Limb (tissue), 2 donors: ENCODE measurements around the gene SLC4A4.

Experiments
- DNase-seq, 2 donors: peaks; one replicate each; pipeline ENCODE4 v3.0.0-alpha.2; 2016; ENCODE audit errors: extremely low spot score in 2 of 2

Gene SLC4A4

GRCh38 chr4:71356924-71357663, 18.3 kb downstream of the SLC4A4 start:
- no peak for DNase-seq

DNA sequence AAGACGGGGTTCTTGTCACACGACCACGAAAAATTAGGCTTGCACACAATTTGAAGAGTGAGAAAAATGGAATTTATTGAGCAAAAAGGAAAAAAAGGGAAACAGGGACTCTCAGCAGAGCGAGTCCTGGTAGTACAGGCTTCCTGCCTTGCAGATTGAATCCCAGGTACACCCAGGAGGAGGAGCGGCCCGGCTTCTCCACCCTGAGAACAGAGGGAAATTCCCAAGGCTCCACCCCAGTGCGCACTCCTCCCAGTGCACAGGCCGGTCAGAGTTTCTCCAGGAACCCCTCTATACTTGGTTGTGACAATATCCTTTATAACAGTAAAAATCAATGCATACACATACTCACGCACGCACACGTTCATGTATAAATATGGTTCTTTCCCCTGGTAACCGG, 22.0 kb downstream of the SLC4A4 start:
- no peak for DNase-seq

GRCh38 chr4:71361476-71361875, 22.7 kb downstream of the SLC4A4 start:
- DNase-seq, result no peak

- peak; percentile 36 to 60 for DNase-seq
These were observed 27.9 kb downstream of the SLC4A4 start for GRCh38 chr4:71366766-71367165.

DNA sequence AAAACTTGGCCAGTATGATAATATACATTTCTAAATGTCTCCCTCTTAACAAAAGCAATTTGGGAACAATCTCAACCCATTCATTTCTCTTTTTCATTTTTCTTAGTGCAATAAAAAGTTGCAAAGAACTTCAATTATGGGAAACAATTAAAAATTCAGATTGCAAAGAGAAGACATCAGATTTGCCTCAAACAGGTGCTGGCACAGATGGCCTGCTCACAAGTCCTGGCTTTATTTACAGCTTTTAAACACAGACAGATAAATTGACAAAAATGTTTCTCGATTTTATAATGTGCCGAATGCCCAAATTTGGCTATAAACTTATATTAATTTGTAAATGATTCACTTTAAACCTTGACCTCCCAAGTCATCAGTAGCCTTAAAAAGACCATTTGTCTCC, 28.7 kb downstream of the SLC4A4 start:
- no peak for DNase-seq

GRCh38 chr4:71368906-71369305, 30.1 kb downstream of the SLC4A4 start:
- no peak for DNase-seq

- no peak for DNase-seq
These were observed 30.7 kb downstream of the SLC4A4 start for GRCh38 chr4:71369536-71369935.

DNA sequence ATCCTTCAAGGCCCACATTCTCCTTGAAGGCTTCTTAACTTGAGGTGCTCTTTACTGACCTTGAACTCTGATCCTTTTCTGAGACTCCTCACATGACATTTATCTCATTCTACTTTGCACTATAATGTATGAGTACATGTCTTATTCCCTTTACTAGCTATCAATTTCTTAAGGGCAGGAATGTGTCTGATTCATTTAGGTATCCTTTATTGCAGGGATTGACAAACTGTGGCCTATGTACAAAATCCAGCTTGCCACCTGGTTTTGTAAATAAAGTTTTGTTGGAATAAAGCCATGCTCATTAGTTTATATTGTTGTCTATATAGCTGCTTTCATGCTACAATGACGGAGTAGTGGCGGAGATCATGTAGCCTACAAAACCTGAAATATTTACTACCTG, 36.7 kb downstream of the SLC4A4 start:
- no peak for DNase-seq

- no peak for DNase-seq
These were observed 38.7 kb downstream of the SLC4A4 start for GRCh38 chr4:71377561-71377960.

DNA sequence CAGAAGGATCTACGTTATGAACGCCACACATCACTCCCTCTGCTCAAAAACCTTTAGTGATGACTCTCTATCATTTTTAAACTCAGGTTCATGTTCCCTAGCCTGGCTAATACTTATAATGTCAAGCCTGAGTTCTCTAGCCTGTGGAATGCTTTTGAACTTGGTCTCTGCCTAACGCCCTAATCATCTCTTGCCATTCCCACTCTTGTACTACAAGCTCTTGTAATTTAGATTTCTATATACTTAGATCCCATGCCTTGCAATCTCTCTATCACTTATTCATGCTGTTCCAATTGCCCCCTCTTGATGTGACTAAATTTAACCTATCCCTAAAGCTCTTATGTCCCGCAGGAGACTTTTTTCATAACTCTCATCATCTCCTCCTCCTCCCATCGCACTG, 40.3 kb downstream of the SLC4A4 start:
- no peak for DNase-seq

- DNase-seq, result no peak
These were observed 42.0 kb downstream of the SLC4A4 start for GRCh38 chr4:71380788-71381187.

GRCh38 chr4:71382125-71382899, 43.5 kb downstream of the SLC4A4 start:
- DNase-seq, result no peak

DNA sequence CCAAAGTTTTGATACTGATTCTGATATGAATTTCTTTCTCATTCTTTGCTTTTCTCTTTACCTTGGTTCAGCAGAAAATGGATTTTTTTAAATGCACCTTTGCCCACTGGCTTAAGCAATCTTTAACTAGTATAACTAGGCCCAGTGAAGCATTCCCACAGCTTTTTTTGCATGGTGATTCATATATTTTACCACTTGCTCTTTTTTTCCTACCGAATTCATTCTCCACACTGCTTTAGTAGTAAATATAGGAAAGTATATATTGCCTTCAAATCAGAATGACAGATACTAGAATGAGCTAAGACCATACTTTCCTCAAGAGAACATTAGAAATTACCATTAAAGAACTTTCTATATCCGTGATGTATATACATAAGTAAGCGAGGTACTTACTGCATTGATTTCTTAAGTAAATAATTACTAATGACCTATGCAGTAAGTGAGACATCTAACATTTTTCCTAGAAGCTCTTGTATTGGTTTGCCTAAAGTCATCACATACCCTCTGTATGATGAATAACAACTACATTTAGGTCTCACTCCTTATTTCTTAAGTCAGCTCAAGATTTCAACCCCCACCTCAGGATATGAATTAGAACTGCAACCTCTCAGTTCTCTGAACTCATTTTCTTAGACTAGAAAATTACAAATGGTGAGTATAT, 44.2 kb downstream of the SLC4A4 start:
- no peak for DNase-seq

- DNase-seq, result no peak
These were observed 45.2 kb downstream of the SLC4A4 start for GRCh38 chr4:71383984-71384383.

GRCh38 chr4:71389149-71389827, 50.5 kb downstream of the SLC4A4 start:
- DNase-seq, result peak in 1 of 2 donors; percentile 54

DNA sequence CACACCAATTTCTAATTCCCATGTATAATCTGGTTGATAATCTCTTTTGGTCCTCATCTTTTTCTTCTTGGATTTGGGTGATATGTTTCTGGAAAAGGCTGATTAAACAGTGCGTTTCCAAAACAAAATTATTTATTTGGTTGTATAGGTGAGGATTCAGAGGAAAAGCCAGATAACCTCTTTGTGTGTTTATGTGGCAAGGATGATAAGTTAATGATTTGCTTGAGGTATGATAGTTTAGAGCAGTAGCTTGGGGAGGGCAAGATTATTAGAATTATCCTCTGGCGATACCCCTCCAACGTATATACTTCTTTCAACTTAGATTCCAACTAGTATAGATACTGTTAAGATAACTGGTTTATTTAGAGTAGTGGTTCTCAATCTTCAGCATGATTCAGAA, 53.3 kb downstream of the SLC4A4 start:
- DNase-seq, result no peak

DNA sequence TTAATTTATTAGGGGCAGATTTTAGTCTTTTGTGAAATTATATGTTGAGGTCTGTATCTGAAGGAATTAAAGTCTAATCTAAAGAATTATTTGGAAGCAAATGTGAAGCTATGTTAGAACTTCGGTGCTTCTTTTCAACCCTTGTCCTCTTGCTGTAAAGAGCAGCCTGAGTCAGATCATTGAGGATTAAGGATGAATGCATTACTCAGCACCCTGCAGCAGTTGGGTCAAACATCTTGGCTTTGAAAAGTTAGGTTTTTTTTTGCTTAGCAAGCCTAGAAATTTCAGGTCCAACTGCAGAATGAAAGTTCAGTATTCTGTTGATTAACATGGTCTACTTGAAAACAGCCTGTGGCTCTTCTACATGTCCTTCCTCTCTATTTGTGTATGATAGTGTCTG, 57.6 kb downstream of the SLC4A4 start:
- no peak for DNase-seq

GRCh38 chr4:71400810-71401209, 62.0 kb downstream of the SLC4A4 start:
- DNase-seq, result no peak

- no peak for DNase-seq
These were observed 63.8 kb downstream of the SLC4A4 start for GRCh38 chr4:71402616-71403015.

DNA sequence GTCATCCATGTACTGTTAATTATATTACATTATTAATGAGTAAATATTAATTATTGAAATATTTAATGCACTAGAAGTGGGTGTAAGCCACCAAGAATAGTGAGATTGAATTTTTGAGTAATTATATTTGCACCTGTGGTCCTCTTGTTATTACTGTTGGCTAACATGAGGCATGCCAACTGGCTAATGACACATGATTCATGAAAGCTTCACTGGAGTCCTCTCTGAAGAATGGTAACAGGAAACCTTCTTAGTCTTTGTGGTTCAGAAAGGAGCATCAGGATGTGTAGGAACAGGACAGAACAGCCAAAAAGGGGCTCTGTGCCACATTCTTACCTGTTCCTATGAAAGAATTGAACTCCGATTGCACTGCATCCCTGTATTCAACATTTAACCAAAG, 65.2 kb downstream of the SLC4A4 start:
- DNase-seq, result no peak

DNA sequence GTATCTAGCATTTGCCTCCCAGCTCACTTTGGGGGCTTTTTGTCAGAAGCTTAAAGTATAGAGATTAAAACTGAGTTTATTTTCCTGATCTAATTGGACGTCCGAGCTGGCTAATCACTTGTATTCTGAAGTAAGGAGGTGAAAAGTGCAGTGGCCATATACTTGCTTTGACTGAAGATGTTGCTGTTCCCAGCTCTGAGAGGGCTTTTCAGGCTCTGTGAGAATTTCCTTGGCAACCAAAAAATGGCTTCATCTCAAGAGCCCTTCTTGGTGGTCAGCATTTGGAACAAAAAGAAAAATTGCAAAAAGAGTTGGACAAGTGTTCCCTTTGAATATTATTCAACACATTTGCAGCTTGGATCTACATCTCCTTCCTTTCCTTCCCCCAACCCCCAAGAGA, 67.0 kb downstream of the SLC4A4 start:
- DNase-seq, result no peak

- DNase-seq, result no peak
These were observed 67.7 kb downstream of the SLC4A4 start for GRCh38 chr4:71406459-71406963.
